ENCODE results near the gene TARS3. TPM values are rescaled to one million over a fixed set of nuclear protein-coding genes. Genes with fewer than 3 reads are reported as not detected.

The TARS3 gene
- total RNA-seq, 1 donor = 13.8 TPM

DNA sequence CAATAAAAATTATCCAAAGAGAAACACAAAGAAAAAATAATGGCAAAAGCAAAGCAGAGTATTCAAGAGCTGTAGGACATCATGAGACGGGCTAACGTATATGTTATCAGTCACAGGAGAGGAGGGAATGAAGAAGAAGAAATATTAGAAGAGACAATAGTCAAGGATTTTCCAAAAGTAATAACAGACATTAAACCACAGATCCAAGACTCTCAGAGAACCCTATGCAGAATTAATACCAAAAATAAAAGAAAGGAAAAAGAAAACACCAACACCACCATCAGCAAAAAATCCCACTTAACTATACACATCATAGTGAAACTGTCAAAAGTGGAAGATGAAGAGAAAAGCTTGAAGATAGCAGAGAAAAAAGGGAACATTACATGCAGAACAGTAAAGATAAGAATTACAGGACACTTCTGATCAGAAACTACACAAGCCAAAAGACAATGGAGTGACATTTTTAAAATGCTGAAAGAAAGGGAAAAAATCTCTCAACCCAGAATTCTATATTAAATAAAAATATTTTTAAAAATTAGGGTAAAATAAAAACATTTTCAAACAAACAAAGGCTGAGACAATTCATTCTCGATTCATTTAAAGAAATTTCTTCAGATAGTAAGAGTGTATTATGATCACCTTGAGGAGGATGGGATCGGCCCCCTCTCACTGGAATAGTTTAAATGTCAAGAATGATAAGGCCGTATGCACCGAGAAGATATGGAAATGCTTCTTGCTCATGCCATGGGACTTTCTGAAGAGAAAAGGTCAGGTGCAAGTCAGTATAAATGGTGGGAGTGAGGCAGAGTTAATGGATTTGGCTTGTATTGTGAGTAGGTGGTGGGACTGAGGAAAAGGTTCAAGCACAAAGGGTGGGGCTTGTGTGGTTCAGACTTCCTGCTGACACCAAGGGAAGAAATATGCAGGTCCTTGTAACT lies 100.6 kb downstream of the TARS3 start:
- TF ChIP-seq, protein P1, sequence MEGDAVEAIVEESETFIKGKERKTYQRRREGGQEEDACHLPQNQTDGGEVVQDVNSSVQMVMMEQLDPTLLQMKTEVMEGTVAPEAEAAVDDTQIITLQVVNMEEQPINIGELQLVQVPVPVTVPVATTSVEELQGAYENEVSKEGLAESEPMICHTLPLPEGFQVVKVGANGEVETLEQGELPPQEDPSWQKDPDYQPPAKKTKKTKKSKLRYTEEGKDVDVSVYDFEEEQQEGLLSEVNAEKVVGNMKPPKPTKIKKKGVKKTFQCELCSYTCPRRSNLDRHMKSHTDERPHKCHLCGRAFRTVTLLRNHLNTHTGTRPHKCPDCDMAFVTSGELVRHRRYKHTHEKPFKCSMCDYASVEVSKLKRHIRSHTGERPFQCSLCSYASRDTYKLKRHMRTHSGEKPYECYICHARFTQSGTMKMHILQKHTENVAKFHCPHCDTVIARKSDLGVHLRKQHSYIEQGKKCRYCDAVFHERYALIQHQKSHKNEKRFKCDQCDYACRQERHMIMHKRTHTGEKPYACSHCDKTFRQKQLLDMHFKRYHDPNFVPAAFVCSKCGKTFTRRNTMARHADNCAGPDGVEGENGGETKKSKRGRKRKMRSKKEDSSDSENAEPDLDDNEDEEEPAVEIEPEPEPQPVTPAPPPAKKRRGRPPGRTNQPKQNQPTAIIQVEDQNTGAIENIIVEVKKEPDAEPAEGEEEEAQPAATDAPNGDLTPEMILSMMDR (IDR thresholded peaks at IDR 0.05; ENCODE audit: insufficient read depth, low read depth, low read length) = no peak
- no peak overlapping the region for H3K4me3 ChIP-seq (ENCODE audit: low read depth, low read length)
- DNase-seq (ENCODE audit: low read depth) = no peak

DNA sequence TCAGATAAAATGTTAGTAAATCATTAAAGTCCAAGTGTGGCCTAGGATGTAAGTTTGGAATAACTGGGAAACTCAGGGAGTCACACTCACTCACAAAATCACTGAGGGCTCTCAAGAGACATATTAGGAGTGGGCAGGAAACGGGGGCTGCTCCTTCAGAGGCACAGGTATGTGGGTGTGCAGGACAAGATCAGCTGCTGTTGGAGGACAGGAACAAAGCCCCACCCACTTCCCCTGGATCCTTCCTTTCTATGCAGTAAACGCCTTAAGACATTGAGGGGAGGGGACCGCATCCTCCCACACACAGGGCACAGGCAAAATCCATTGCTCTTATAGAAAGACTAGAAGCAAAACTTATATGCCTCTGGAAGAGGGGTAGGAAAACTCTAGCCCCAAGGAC lies 102.3 kb downstream of the TARS3 start:
- no peak for DNase-seq (ENCODE audit: low read depth)
- TF ChIP-seq, protein P1 (IDR thresholded peaks at IDR 0.05; ENCODE audit: insufficient read depth, low read depth, low read length) = no peak
- no peak overlapping the region for H3K4me3 ChIP-seq (ENCODE audit: low read depth, low read length)

DNA sequence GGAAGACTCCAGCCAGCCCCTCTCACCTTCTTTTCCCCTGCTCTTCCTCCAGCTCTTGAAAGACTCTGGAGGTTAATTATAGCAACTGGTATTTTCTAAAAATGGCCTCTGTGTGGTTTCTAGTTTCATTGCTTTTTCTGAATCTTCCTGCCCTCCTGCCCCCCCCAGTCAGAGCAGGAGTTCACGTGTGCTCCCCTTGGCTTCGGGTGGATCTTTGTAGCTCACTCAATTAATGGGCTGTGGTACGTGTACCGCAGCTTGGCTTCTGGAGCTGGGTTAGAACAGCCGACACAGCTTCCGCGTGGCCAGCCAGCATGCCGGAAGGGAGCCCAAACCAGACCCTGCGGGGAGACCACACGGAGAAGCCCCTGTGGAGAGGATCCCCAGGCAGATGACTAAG lies 103.6 kb downstream of the TARS3 start:
- H3K4me3 ChIP-seq (ENCODE audit: low read depth, low read length) = no peak overlapping the region
- DNase-seq (ENCODE audit: low read depth) = no peak

DNA sequence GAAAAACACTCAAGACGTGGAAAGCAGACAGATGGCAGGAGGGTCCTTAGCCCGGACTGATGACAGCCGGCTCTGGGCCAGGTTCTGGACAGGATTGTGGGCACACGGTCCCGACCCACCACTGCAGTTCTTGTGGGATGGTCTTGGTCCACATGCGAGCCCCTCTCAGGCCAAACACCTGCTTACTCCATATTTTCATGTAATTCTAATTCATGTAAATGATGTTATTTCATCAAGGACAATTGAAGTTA lies 104.7 kb downstream of the TARS3 start:
- TF ChIP-seq, protein P1 (IDR thresholded peaks at IDR 0.05; ENCODE audit: insufficient read depth, low read depth, low read length) = no peak
- DNase-seq (ENCODE audit: low read depth) = no peak
- no peak overlapping the region for H3K4me3 ChIP-seq (ENCODE audit: low read depth, low read length)

More for the DNA sequence above, 103.6 kb downstream of the TARS3 start:
- TF ChIP-seq, protein P1 (IDR thresholded peaks at IDR 0.05; ENCODE audit: insufficient read depth, low read depth, low read length) = no peak

DNA sequence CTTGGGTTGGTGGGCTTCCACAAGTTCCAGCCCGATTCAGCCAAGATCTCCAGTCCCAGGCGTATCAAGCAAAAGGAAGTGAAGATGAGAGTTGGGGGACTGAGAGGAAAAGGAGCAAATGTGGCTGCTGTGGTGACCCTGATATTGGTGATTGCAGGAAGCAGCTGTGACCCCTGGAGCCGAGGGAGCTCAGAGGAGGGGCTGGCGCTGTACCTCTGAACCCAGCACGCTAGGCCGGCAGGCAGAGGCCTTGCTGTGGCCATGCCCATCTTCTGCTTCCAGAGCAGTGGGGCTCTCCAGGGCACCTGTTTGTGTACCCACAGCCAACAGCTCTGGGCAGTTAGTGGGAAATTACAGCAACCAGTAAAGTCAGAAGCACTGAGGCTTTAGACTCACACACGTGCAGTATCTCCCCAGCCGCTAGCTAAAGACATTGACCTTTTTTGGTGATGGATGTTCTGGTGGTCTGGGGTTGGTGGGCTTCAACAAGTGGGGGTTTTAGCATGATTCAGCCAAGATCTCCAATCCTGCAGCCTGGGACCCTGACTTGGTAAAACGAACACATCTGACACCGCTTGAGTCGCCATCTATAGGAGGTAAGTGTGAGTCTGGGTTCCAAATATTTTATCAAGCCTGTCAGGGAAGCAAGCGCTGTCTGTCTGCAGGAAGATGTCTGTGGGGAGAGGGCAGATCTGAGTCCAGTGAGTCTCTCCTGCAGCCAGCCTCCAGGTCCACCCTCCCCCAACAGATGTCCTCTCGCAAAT lies 105.2 kb downstream of the TARS3 start:
- no peak for DNase-seq (ENCODE audit: low read depth)
- no peak overlapping the region for H3K4me3 ChIP-seq (ENCODE audit: low read depth, low read length)
- TF ChIP-seq, protein P1 (IDR thresholded peaks at IDR 0.05; ENCODE audit: insufficient read depth, low read depth, low read length) = no peak

DNA sequence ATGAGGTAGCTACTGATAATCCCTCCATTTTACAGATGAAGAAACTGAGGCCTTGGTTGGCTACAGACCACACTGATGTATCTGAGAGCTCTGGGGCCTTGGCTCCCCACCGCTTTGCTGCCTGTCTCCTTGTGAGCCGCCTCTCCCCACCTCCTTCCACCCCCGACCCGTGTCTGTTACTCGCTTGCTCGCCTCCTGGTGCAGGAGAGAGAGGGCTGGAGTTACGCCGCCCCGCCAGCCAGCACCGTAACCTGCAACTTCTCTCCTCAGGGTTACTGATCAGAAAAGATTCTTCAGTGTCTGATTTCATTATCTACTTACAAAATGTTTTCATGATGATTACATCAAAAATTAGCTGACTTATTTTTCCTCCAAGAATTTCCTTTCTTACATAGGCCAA lies 106.2 kb downstream of the TARS3 start:
- no peak overlapping the region for H3K4me3 ChIP-seq (ENCODE audit: low read depth, low read length)
- no peak for DNase-seq (ENCODE audit: low read depth)
- TF ChIP-seq, protein P1 (IDR thresholded peaks at IDR 0.05; ENCODE audit: insufficient read depth, low read depth, low read length) = no peak

Measured in fibroblast of villous mesenchyme (primary cell).